Measurements from ENCODE around the gene PRDM16. TPM values are rescaled to one million over a fixed set of nuclear protein-coding genes. Genes with fewer than 3 reads are reported as not detected.

Gene PRDM16
- total and polyA plus RNA-seq, 4 donors = 0.05 to 0.67 (median 0.19) TPM

GRCh38 chr1:3327936-3328590 lies 259.1 kb downstream of the PRDM16 start:
- no peak for DNase-seq (ENCODE audit: low spot score)
- H3K36me3 ChIP-seq (ENCODE audit: control insufficient read depth in 4 of 4, insufficient read depth in 3 of 4, low read depth in 1 of 4, low read length in 3 of 4) = no peaks in the 10 kb centered on the region
- no peak for TF ChIP-seq FOXA1 (IDR thresholded peaks at IDR 0.05)
- no peak for TF ChIP-seq FOXA2 (IDR thresholded peaks at IDR 0.05)
- TF ChIP-seq YY1 (IDR thresholded peaks at IDR 0.05) = no peak
- TF ChIP-seq CTCF (IDR thresholded peaks at IDR 0.05; ENCODE audit: low read depth, low read length, missing input control) = no peak
- no peak for TF ChIP-seq ZBTB33 (IDR thresholded peaks at IDR 0.05)
- TF ChIP-seq JUND (IDR thresholded peaks at IDR 0.05) = no peak
- TF ChIP-seq SP1 (IDR thresholded peaks at IDR 0.05) = no peak
- no peak for TF ChIP-seq NR2F2 (IDR thresholded peaks at IDR 0.05)
- TF ChIP-seq ATF3 (IDR thresholded peaks at IDR 0.05) = no peak
- no peak for TF ChIP-seq RAD21 (IDR thresholded peaks at IDR 0.05)
- TF ChIP-seq REST (IDR thresholded peaks at IDR 0.05) = no peak
- TF ChIP-seq MAX (IDR thresholded peaks at IDR 0.05) = no peak
- TF ChIP-seq RXRA (IDR thresholded peaks at IDR 0.05) = no peak
- TF ChIP-seq HNF4G (IDR thresholded peaks at IDR 0.05) = no peak
- TF ChIP-seq EGR1 (IDR thresholded peaks at IDR 0.05; ENCODE audit: low read depth in 2 of 2) = no peak
- no peaks in the 10 kb centered on the region for H3K9me3 ChIP-seq (ENCODE audit: control insufficient read depth in 4 of 4, low read length in 3 of 4)
- H3K27me3 ChIP-seq (ENCODE audit: control insufficient read depth in 4 of 4, insufficient read depth in 4 of 4, low read length in 3 of 4) = peaks cover 0 to 2% (median under 1%) of the 10 kb centered on the region in 4 donors
- no peak overlapping the region for H3K9ac ChIP-seq (ENCODE audit: low read depth in 1 of 2, low read length in 2 of 2)
- H3K27ac ChIP-seq (ENCODE audit: low read depth in 1 of 2, low read length in 2 of 2) = no peak overlapping the region
- WGBS = 87% methylated on average over 15 of the region's 15 CpGs
- no peak overlapping the region for H3K4me3 ChIP-seq (ENCODE audit: low read depth in 1 of 3, low read length in 3 of 3)
- H3K4me1 ChIP-seq (ENCODE audit: control insufficient read depth in 4 of 4, insufficient read depth in 4 of 4, low read length in 3 of 4) = no peaks in the 10 kb centered on the region
